H1 (cell line): ENCODE results near the gene OVOL3.

Source experiments
- ATF3 ChIP-seq: IDR thresholded peaks from 2 replicates; pipeline ENCODE4 v1.6.1; 2011; ENCODE audit warnings: low read depth, mild to moderate bottlenecking, low read length; ENCODE audit not compliant: insufficient read depth
- BACH1 ChIP-seq: IDR thresholded peaks from 2 replicates; pipeline ENCODE4 v1.6.1; 2012; ENCODE audit warnings: low read length, improper control_type of control experiment
- CTCF ChIP-seq, 3 experiments: IDR thresholded peaks; 1 replicate in 2 of 3; 2 replicates in 1 of 3; pipeline versions ENCODE4 v1.5.1 to v1.6.1; 2011; ENCODE audit warnings: low read length in 3 of 3, mild to moderate bottlenecking in 3 of 3, inconsistent platforms in 2 of 3, low read depth in 1 of 3, moderate library complexity in 1 of 3; ENCODE audit not compliant: insufficient read depth in 1 of 3; ENCODE audit errors: control extremely low read depth in 1 of 3
- EP300 ChIP-seq, 2 experiments: IDR thresholded peaks; 1 replicate in 1 of 2; 2 replicates in 1 of 2; pipeline ENCODE4 v1.6.1; 2011 to 2012; ENCODE audit warnings: low read depth in 2 of 2, low read length in 2 of 2, mild to moderate bottlenecking in 2 of 2, borderline replicate concordance in 1 of 2, inconsistent platforms in 1 of 2, moderate library complexity in 1 of 2
- EZH2 ChIP-seq: fragments of 200-600 bp; sonication (generic); IDR thresholded peaks from 2 replicates; pipeline ENCODE4 v1.7.1; 2012; ENCODE audit warnings: low read depth, mild to moderate bottlenecking, moderate library complexity, low read length, inconsistent platforms; ENCODE audit not compliant: severe bottlenecking
- GABPA ChIP-seq: IDR thresholded peaks from 2 replicates; pipeline ENCODE4 v1.6.1; 2011; ENCODE audit warnings: mild to moderate bottlenecking, low read length, moderate library complexity, borderline replicate concordance; ENCODE audit not compliant: insufficient read depth
- GTF2F1 ChIP-seq: IDR thresholded peaks from 2 replicates; pipeline ENCODE4 v1.6.1; 2012; ENCODE audit warnings: low read depth, low read length, improper control_type of control experiment, borderline replicate concordance
- TAF1 ChIP-seq: IDR thresholded peaks from 2 replicates; pipeline ENCODE4 v1.6.1; 2011; ENCODE audit warnings: mild to moderate bottlenecking, low read depth, low read length

GRCh38 chr19:36121486-36122124, 10.7 kb downstream of the OVOL3 start:
- TF ChIP-seq GABPA: no peak
- TF ChIP-seq TAF1: no peak
- TF ChIP-seq GTF2F1: no peak
- TF ChIP-seq CTCF (IDR thresholded peaks at IDR 0.05; ENCODE audit: control extremely low read depth in 1 of 3, insufficient read depth in 1 of 3, low read depth in 1 of 3, low read length in 3 of 3): no peak
- TF ChIP-seq EZH2: no peak
- TF ChIP-seq ATF3: no peak
- TF ChIP-seq EP300 (IDR thresholded peaks at IDR 0.05; ENCODE audit: borderline replicate concordance in 1 of 2, low read depth in 2 of 2, low read length in 2 of 2): no peak
- TF ChIP-seq BACH1: no peak
